ENCODE data around the gene DEAF1.
"Not testable (repeated sequence)": the region's sequence is repeated elsewhere in the genome, so short reads cannot be mapped to it uniquely, and the experiment has no call there.

DEAF1 gene

DNA sequence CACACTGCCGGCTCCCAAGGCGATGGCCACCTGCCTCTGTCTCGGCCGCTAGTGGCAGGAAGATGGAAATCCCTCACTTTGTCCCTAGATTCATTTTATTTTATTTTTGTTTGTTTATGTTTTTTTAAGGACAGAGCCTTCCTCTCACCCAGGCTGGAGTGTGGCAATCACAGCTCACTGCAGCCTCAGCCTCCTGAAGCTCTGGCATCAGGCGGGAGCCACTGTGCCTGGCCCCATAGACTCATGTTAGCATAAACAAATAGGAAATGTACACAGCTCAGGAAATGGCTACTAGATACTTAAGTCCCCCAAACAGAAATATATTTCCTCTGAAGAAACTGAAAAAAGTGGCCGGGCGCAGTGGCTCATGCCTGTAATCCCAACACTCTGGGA is 4.1 kb upstream of the DEAF1 start:
- no peak for DNase-seq

DNA sequence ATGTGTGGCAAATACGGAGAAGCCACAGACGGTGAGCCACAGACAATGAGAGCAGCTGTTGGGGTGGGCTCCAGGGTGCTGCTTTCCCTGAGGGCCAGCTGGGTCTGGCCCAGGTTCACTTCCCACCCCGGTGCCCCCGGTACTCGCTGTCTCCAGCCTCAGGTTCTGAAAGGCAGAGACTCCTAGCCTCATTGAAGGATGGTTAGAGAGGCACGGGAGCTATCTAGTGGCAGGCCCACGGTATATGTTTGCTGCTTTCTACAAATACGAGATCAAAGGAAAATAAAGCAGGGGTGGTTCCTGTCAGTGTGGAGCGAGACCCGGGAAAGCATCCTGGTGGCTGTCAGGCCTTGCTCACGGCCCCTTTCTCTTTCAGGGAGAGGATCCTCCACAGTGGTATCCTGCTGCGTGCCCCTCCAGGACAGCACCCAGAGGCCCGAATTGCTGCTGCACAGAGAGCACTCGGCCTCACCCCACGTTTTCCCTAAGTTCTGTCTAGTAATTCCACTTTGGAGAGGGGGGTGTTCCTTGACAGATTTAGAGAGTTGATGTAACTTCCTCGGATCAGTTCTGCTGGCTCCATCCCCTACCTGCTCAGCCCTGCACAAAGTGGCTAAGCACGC is 3.6 kb upstream of the DEAF1 start:
- DNase-seq = no peak

DNA sequence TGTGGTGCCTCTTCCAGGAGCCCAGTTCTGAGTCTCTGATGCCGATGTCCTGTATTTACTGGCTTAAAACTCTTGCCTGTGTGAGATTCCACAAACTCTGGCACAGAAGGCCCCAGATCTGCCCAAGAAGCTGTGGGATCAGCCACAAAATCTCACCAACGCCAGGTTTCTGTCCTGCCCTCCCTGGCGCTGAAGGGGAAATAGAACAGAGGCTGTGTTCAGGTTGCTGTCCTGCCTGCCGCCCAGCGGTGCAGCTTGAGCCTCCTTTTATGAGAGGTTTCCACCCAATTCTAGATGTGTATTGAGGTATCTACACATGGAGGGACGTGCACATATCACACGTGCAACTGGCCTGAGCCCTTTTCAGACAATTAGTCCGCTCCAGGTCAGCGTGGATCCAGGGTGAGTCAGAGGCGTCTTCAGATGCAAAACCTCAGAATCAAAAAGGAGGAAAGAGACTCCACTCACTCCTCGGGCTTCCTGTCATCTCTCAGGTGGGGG is 2.8 kb upstream of the DEAF1 start:
- no peak for DNase-seq

GRCh38 chr11:696955-697491 is 2.0 kb upstream of the DEAF1 start:
- DNase-seq = no peak

- peak; percentile 88 to 92 for DNase-seq
Observed at GRCh38 chr11:695538-696248, 671 bp upstream of the DEAF1 start, which contains the start of gene TMEM80. Gene TMEM80, plus strand, starts transcription at chr11:695816. Its CDS starts 12 bp downstream, at chr11:695828.

- no peak for DNase-seq
Observed at GRCh38 chr11:695288-695537, 191 bp upstream of the DEAF1 start.

GRCh38 chr11:693887-694562 is 997 bp downstream of the DEAF1 start:
- DNase-seq = no peak

DNA sequence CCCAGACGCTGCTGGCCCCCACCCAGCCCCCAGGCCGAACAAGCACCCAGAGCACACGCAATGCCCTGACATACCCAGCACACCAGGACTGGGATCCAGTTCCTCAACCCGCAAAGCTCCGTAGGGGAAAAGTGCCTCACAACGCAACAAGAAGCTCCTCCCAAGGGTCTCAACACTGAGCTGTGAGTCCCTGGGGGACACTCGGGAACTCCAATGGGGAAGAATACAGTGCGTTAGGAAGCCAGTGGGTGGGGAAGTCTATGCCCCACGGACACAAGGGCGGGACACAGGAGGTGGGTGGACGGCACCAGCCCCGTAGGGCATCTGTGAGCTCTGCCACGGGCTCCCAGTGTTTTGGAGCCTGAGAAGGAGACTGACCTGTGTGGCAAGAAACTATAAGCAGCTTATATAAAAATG is 1.6 kb downstream of the DEAF1 start:
- peak in 1 of 2 experiments; percentile 15 for DNase-seq

DNA sequence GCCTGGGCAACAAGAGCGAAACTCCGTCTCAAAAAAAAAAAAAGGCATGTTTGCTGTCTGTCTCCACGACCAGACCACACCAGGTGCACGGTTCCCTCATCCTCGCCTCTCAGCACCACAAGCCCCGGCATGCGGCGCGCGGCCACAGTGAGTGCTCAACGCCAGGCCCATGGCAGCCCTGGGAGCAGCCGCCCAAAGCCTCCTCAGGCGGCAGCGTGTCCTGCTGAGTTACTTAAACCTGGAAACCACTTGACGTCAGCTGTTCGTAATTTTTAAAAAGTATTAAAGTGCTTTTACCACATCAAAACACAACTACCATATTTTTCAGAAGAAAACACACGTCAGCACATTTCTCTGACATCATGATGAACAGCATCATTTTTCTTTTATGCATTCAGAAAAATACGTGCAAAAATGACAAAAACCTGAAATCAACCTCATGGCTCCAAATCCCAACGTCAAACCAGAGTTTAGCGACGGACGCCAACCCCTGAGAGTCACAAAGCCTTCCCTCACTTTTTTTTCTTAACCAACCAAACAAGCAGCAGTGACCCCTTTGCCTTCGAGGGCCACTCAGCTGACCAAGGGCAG is 2.1 kb downstream of the DEAF1 start:
- DNase-seq = no peak

DNA sequence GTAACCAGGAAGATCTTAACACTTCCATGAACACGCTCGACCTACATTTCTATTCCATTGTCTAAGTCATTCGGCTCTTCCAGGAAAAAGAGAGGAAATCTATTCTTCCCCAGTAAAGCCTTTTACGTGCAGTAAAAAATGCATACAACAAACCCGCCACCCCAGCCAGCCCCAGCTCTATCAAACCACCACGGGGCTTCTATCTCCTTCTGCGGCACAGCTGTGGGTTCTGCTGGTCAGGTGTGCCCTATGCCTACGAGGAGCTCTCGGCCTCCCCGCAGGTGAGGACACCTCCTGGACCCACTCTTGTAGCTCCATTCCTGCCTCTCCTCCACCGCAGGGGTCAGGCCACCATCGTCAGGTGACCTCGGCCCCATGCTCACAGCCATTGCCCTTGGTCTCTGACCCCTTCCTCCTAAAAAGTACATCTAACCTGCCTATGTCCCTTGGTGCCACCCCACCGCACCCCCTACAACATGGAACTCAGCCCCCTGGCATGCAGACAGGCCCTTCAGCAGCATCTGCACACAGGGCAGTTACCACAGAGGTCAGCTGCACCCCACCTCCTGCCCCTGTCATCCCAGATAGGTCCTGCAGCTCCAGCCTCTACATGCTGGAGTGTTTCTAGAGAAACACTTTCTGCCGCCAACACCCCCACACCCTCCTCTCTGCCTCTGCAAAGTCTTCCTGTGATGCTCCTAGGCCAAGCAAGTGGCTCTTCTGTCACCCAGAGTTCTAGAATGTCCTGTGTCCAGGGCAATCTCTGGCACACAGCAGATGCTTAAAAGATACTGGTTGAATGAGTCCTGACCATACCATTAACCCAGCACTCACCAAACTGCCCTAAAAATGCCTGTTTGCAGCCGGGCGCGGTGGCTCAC is 3.1 kb downstream of the DEAF1 start:
- no peak for DNase-seq

DNA sequence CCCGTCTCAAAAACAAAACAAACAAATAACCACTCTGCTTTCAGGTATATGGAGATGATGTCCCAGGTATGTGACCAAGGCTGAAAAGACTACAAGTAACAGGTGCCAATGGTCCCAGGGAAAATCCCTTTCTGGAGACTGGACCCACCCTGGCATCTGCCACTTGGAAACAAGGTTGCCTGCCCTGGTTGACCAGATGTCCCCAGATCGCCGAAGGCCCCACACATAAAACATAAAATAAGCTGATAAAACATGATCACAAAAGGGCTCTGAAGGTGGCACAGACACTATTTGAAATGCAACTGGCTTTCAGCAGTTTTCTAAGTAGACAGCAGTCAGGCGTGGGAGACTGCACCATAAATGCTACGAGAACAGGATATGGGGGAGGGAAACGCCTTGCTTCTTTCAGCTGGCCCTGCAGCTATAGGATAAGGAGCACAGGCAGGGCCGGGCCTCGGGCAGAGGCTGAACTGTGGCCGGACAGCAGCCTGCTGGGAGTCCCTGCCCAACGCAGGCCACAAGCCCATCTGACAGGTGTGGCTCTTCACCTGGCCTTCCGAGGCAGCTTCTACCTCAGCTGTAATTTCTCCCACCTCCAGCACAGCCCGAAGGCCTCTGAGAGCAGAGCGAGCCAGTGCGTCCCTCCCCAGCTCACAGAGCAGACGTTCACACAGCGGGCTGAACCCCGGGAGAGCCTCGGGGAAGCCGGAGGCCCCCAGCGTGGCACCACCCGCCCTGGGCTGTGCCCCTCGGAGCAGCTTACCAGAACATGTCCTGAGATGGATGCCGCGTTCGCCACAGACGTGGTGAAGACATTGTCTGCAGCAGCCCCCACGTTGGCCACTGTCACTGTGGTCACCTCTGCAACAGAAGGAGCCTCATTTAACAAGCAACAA is 4.0 kb downstream of the DEAF1 start:
- DNase-seq = no peak

GRCh38 chr11:690244-690643 is 4.8 kb downstream of the DEAF1 start:
- DNase-seq = not testable (repeated sequence)

GRCh38 chr11:689625-690024 is 5.4 kb downstream of the DEAF1 start:
- DNase-seq = no peak

GRCh38 chr11:688681-689080 is 6.3 kb downstream of the DEAF1 start:
- DNase-seq = no peak

DNA sequence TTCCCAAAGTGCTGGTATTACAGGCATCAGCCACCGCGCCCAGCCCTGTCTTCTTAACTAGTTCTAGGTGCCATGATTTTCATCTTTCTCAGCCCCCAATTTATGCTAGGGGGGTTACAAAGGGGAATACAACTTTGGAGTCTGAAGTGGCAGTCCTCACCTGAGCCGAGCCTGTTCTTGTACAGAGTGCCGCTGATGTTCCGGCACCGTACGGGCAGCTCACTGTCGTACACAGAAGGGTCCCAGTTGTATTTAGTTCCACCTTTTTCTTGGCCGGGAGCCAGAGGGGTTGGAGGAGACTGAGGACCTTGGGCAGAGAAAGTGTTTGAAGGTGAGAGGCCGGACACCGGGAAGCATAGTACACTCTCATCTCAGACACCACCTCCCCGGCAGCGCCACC is 7.3 kb downstream of the DEAF1 start:
- no peak for DNase-seq

DNA sequence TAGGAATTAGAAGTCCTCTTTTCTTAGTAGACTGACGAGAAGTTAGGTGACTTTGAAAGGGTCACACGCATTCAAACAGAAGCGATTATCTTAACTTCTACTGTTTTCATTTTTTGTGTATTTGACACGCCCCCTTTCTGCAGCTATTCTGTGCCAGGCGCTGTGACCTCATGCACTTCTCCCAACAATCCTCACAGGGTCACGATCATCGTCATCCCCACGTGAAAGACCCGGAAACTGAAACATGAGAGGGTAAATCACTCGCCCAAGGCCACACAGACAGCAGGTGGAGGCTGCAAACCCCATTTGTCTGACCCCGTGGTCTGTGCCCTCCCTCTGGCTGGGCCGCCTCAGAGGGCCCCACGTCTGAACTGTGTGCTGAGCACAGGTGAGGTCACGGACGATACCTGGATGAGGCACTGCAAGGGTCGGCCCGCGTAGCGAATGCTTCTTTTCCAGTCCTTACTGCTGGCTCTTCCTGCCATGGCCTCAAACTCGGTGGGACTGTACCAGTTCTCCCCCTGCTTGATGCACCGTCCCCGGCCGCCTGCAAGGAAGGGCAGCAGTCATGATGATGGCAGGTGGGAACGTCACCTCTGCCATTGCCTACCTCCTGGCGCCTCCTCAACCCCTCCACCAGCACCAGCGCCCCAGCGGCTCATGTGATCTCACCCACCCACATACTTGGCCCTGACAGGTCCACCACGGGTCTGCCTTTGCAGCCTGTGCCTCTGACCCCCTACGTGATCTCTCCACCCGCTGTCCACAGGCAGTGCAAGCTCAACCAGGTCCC is 8.4 kb downstream of the DEAF1 start:
- no peak for DNase-seq

- DNase-seq = no peak
Observed at GRCh38 chr11:680970-681369, 14.1 kb downstream of the DEAF1 start.

GRCh38 chr11:680476-680875 is 14.5 kb downstream of the DEAF1 start:
- no peak for DNase-seq

- no peak for DNase-seq
Observed at GRCh38 chr11:679271-680207, 15.5 kb downstream of the DEAF1 start.

All from AML-193 (cell line).